Parathyroid adenoma (tissue), 2 donors: ENCODE data around the gene SRRD.

Source experiments
- H2AFZ ChIP-seq: fragments of 300-600 bp; sonication (generic); one replicate; pipeline ENCODE4 v1.7.0; 2017; ENCODE audit warnings: antibody characterized with exemption, mild to moderate bottlenecking
- H3K27ac ChIP-seq: fragments of 300-600 bp; sonication (generic); one replicate; pipeline ENCODE4 v1.7.0; 2017
- H3K27me3 ChIP-seq: fragments of 300-600 bp; sonication (generic); one replicate; pipeline ENCODE4 v1.7.0; 2017; ENCODE audit warnings: low read length; ENCODE audit not compliant: control insufficient read depth, insufficient read depth
- H3K36me3 ChIP-seq: fragments of 300-600 bp; sonication (generic); one replicate; pipeline ENCODE4 v1.7.0; 2017; ENCODE audit warnings: low read length; ENCODE audit not compliant: control insufficient read depth, insufficient read depth
- H3K4me1 ChIP-seq: fragments of 300-600 bp; sonication (generic); one replicate; pipeline ENCODE4 v1.7.0; 2017; ENCODE audit warnings: control low read depth
- H3K4me2 ChIP-seq: fragments of 300-600 bp; sonication (generic); one replicate; pipeline ENCODE4 v1.7.0; 2017; ENCODE audit warnings: low read length
- H3K4me3 ChIP-seq: fragments of 300-600 bp; sonication (generic); one replicate; pipeline ENCODE4 v1.7.0; 2017; ENCODE audit warnings: low read depth, low read length
- H3K79me2 ChIP-seq: fragments of 300-600 bp; sonication (generic); one replicate; pipeline ENCODE4 v1.7.0; 2017; ENCODE audit warnings: control low read depth
- H3K9ac ChIP-seq: fragments of 300-600 bp; sonication (generic); one replicate; pipeline ENCODE4 v1.7.0; 2017; ENCODE audit warnings: mild to moderate bottlenecking
- H3K9me3 ChIP-seq: fragments of 300-600 bp; sonication (generic); one replicate; pipeline ENCODE4 v1.7.0; 2017; ENCODE audit warnings: low read length; ENCODE audit not compliant: control insufficient read depth
- TF ChIP-seq, protein P1 (sequence below): fragments of 300-600 bp; sonication (generic); IDR thresholded peaks from one replicate; pipeline ENCODE4 v1.7.0; 2017; ENCODE audit warnings: antibody characterized with exemption, mild to moderate bottlenecking
- donor health status: primary hyperparathyroidism.

Gene SRRD

DNA sequence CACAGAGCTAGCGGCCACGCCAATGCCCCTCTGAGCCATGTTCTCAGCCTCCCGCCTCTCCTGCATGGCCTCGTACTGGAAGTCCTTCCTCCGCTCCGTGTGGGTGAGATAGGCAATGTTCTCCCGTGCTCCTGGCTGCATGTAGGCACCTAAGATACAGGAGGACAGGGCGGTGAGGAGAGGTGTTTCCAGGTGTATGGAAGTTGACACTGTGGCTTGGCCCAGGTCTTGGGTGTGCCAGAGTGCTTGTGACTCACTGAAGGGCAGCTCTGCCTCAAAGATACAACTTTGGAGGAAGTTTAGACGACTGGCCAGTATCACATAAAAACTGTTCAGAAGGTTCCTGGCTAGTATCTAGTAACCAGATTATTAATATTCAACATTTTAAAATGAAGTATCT lies 8.5 kb downstream of the SRRD start:
- Histone ChIP-seq H2AFZ (no peak overlapping the region), H3K4me2 (no peak overlapping the region), H3K36me3 (no peaks in the 10 kb centered on the region), H3K27me3 (no peaks in the 10 kb centered on the region), H3K79me2 (no peaks in the 10 kb centered on the region), H3K27ac (no peak overlapping the region), H3K4me3 (no peak overlapping the region), H3K4me1 (no peaks in the 10 kb centered on the region), H3K9me3 (no peaks in the 10 kb centered on the region), H3K9ac (no peak overlapping the region)
- TF ChIP-seq, protein P1, sequence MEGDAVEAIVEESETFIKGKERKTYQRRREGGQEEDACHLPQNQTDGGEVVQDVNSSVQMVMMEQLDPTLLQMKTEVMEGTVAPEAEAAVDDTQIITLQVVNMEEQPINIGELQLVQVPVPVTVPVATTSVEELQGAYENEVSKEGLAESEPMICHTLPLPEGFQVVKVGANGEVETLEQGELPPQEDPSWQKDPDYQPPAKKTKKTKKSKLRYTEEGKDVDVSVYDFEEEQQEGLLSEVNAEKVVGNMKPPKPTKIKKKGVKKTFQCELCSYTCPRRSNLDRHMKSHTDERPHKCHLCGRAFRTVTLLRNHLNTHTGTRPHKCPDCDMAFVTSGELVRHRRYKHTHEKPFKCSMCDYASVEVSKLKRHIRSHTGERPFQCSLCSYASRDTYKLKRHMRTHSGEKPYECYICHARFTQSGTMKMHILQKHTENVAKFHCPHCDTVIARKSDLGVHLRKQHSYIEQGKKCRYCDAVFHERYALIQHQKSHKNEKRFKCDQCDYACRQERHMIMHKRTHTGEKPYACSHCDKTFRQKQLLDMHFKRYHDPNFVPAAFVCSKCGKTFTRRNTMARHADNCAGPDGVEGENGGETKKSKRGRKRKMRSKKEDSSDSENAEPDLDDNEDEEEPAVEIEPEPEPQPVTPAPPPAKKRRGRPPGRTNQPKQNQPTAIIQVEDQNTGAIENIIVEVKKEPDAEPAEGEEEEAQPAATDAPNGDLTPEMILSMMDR: no peak

DNA sequence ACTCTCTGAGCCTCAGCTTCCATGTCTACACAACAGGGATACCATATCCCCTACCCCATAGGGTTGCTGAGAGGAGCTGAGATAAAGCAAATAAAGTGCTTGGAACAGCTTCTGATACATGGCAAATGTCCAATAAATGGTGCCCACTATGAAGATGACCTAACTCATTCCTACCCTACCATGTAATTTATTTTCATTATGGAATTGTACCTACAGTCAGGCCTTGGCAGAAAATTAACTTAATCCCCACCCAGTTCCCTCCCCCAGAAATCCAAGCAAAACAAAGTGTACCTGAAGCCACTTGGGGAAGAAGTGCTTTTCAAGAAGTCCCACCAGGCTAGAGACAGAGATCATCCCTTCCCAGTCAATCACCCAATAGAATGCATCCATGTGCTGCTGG lies 10.8 kb downstream of the SRRD start:
- Histone ChIP-seq H3K4me2 (no peak overlapping the region), H3K27me3 (no peaks in the 10 kb centered on the region), H3K79me2 (no peaks in the 10 kb centered on the region), H3K9ac (no peak overlapping the region), H2AFZ (no peak overlapping the region), H3K27ac (no peak overlapping the region), H3K36me3 (no peaks in the 10 kb centered on the region), H3K4me1 (no peaks in the 10 kb centered on the region), H3K9me3 (no peaks in the 10 kb centered on the region), H3K4me3 (no peak overlapping the region)
- TF ChIP-seq, protein P1: no peak

DNA sequence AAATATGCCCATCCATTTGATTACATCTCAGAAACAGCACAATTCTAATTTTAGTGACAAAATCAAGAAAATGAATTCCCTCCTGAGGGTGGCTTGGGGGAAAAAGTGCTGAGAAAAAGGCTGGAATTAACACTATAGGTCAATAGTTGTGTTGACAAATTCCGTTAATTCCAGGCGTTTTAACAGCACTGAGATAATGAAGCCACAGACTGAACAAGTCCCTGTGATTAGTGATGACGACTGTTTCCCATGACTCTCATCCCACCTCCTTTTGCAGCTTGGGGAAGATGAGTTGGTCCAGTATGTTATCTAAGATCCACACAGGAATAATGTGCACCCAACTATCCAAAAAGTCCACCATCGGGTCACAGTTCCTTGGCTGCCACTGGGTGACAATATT lies 12.8 kb downstream of the SRRD start:
- Histone ChIP-seq H3K36me3 (no peaks in the 10 kb centered on the region), H3K9me3 (no peaks in the 10 kb centered on the region), H3K4me3 (no peak overlapping the region), H3K9ac (no peak overlapping the region), H3K4me2 (no peak overlapping the region), H3K4me1 (no peaks in the 10 kb centered on the region), H3K27me3 (no peaks in the 10 kb centered on the region), H2AFZ (no peak overlapping the region), H3K27ac (no peak overlapping the region), H3K79me2 (no peaks in the 10 kb centered on the region)
- TF ChIP-seq, protein P1: no peak

DNA sequence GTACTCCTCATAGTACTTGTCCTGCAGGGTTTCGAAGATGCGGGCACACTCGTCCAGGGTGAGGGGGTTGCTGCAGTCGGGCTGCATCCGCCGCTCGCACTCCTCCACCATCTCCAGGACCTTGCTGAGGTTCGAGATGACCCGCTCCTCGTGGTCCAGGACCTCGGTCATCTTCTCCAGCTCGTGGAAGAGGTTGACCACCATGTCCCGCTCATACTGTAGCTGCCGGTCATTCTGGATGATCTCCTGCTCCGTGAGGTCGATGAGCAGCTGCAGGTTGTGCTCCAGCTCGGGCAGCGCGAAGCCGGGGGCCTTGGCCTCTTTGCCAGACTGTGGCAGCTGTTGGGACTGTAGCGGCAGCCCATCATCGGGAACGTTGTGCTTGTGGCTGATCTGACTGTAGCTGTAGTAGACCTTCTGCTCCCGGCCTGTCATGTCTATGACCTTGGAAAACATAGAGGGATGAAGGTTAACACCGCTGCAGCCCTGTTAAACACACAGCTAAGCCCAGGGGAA lies 15.6 kb downstream of the SRRD start:
- H3K27ac ChIP-seq: no peak overlapping the region
- H3K27me3 ChIP-seq: no peaks in the 10 kb centered on the region
- no peak overlapping the region for H3K9ac ChIP-seq
- H3K4me3 ChIP-seq: no peak overlapping the region
- H3K79me2 ChIP-seq: no peaks in the 10 kb centered on the region
- H3K9me3 ChIP-seq: no peaks in the 10 kb centered on the region
- H3K36me3 ChIP-seq: no peaks in the 10 kb centered on the region
- H2AFZ ChIP-seq: no peak overlapping the region
- TF ChIP-seq, protein P1: no peak
- no peaks in the 10 kb centered on the region for H3K4me1 ChIP-seq
- no peak overlapping the region for H3K4me2 ChIP-seq

DNA sequence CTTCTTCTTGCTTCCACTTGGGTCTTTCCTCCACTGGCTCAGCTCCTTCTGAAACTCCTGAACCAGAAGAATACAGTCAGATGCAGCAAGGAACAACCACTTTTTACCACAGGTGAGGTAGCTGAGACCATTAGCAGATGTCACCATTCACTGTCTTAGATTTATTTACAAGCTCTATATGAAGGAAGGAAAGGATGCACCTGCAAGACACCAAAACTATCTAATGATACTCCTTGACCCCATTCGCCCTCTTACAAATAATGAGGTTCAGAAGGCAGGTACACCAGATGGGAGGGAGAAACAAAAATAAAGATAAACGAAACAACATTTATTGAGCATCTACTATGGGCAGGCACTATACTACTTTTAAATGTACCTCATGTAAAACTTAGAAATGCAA lies 18.3 kb downstream of the SRRD start:
- Histone ChIP-seq H3K4me1 (no peaks in the 10 kb centered on the region), H3K9ac (no peak overlapping the region), H3K36me3 (no peaks in the 10 kb centered on the region), H3K4me3 (no peak overlapping the region), H3K9me3 (no peaks in the 10 kb centered on the region), H2AFZ (no peak overlapping the region), H3K79me2 (no peaks in the 10 kb centered on the region), H3K27me3 (no peaks in the 10 kb centered on the region), H3K4me2 (no peak overlapping the region), H3K27ac (no peak overlapping the region)
- TF ChIP-seq, protein P1: no peak
